Ammon's horn (tissue), 1 donor: ENCODE measurements around the gene FBXO21.
A peak's percentile ranks its signal among the peaks of the same experiment; 100 is the strongest.

Experiments used
- DNase-seq: peaks from one replicate; pipeline ENCODE4 v3.0.0-alpha.2; 2016; ENCODE audit warnings: low spot score

Gene FBXO21

DNA sequence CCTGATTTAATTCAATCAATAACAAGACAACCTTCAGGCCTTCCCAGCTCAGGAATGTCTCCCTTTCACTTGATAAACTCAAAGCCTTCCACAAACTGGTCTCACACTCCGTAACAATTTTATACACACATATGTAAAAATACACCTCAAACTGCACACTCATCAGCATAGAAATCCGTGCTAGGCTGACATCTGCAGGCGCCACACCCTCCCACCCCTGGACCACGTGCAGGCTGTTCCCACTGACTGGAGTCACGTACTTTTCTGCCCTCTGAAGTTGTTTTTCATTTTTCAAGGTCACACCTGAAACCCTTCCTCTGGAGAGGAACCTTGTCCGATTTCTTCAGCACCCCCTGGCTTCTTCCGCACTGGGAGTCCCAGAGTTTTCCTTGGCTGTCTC, 27.6 kb downstream of the FBXO21 start:
- DNase-seq: no peak

DNA sequence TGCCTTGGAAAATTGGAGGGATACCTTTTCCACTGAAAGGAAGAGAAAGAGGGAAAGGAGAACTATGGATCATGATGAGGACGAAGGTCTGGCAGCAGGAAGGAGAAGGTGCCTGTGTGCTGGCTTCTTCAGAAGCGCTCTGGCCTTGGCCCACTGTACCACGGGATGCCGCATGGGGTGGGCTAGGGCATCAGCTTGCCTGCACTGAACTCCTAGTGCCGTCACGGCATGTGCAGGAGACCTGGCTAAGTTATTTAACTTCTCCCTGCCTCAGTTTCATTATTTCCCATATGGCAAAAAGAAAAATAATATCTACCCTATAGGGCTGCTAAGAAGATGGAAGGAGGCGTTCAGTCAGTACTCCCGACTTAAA, 28.1 kb downstream of the FBXO21 start:
- no peak for DNase-seq

DNA sequence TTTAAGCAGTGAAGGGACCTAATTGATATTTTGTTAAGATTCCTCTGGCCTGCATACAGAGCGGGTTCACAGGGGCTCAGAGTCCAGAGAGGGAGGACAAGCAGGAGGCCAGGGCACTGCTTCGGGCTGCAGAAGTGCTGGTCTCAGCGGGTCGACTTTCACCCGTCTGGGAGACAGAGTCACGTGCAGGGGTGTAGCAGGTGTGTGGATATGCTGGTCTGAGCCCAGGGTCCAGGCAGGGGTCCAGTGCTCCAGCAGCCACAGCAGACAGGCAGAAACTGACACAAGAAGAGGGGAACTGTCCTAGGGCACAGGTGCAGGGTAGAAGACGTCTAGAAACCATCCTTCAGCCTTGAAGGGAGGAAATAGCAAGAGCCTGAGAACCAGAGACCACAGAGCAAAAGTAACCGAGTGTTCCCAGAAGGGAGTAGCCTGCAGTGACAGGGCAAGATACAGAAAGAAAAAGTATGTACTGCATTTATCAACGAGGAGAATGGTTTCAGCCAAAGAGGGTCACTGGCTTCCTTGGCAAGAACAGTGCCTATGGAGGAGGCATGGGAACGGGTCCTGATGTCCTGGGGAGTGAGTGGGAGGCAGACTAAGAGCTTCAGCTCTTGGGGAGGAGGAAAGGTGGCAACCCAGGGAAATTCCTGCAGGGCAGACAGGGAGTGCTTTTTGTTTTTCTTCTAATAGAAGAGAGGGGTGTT, 28.7 kb downstream of the FBXO21 start:
- DNase-seq: no peak

DNA sequence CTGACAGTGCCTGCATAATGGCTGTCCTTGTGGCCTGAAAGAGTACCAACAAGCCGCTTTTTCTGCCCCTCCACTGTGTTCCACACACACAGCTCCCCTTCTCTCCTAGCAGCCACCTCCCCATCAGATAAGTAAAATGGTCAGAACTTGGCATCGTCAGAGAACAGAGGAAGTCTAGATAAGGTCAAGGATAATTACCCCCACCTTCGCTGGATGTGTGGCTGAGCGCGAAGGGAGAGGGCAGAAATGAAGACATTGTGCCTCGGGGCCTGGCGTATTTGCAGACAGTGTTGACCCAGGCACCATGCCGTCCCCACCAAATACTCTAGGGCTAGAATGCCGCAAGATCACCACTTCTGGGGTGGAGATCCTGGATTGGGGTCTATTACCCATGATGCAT, 30.6 kb downstream of the FBXO21 start:
- no peak for DNase-seq

DNA sequence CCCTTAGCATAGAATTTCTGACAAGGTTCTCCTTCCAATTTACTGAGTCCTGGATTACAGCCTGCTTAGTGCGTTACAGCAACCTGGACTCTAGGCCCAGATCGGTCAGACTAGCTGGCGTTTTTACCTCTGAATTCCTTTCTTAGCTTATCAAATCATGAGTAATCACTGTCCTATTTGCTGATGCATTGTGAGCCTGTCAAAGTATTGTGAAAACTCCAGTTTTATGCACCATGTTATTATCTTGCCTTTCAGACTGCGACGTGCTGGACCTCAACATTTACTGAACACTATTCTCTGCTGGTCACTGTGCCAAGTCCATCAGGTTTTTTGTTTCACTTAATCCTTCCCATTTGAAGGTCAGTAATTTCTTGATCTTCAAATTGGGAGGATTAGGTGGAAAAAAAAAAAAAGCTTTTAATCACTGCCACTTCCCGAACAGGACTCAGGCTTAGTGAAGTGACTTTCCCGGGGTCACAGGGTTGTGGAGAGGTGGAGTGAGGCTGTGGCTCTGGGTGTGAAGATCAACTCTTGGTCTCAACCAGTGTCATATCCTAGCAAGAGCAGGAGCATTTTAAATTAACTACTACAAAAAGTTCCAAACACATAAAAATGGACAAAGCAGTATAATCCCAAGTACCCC, 31.2 kb downstream of the FBXO21 start:
- no peak for DNase-seq

DNA sequence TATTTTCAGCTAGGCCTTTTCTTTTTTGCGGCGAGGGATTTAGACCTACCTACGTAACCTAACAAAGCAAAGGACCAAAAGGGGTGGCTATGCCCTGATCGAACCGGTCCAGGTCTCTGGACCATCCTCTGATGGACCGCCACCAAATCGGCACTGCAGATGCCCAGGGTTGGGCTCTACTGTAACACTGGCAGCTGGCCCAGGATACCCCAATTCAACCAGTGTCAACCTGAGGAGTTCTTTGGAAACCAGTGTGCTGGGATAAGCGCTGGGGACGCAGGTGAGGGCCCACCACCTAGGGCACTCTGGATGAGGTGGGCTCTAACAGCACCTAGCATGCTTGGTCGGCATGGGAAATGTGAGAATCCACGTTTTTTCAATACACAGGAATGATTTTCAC, 32.2 kb downstream of the FBXO21 start:
- no peak for DNase-seq

DNA sequence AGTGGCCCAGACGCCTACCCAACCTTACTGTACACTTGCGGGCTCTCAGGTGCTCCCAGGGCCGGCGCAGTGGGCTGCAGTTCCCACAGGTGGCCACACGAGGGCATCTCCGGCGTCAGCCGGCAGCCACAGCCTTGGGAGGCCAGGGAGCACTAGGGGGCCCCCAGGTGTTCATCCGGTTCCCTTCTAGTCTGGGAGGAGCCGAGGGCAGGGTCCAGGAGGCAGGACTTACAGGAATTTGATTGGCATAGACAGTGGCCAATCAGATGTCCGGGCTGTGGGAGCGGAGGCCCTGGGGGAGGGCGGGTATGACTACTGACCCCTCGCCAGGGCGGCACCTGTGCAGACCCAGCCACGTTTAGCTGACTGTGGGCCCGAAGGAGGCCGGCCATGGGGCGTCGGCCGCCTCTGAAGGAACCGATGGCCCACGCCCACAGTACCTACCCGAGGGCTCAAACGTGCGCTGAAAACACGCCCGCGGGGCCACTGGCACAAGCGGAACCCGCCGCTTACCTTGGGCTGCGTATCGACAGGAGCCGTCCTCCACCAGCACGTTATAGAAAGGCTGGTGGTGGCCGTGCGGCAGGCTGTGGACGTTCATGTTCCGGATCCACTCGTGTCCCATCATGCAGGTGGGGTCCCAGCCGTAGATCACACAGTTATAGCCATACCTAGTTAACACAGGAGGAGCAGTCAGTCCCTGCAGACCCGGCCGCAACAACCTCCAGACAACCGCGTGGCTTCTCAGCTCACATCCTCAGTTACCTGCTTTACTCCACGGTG, 34.8 kb downstream of the FBXO21 start:
- no peak for DNase-seq

DNA sequence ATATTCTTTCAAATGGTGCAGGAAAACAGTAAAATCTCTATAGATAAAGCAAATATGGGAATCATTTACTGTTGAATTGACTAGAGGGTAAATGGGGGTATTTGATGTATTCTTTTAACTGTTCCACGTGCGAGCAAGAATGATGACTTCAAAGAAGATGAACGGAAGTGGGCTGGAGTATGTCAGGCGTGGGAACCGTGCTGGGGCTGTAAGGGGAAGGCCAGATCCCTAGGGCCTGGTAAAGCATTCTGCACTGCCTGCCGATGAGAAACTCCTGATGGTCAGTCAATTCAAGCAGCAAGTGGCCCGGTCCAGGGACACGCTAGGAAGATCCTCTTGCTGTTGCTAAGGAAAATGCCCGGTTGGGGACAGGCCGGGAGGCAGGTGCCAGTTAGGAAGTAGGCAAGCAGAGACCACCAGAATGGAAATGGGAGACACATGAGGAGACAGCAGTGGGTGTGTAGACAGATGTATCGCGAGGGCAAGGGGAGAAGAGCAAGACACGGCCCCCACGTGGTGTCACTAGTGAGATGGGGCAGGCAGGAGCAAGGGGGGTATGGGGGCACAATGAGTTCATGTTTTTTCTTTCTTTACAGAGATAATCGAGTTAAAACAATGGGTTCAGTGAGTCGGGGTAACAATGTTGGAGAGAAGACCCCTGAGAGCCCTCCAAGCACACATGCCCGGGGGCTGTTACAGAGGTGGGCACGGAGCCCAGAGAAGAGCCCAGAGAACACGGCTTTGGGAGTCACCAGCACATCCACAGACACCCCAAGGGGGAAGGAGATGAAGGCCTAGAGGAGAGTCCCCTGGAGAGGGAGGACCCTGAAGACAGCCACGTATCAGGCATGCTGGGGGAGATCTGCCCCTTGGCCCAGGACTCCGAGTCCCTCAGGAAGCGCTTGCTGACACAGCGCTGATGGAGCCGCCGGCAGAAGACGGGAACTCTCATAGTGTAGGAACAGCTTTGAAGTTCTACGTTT, 37.2 kb downstream of the FBXO21 start:
- no peak for DNase-seq

DNA sequence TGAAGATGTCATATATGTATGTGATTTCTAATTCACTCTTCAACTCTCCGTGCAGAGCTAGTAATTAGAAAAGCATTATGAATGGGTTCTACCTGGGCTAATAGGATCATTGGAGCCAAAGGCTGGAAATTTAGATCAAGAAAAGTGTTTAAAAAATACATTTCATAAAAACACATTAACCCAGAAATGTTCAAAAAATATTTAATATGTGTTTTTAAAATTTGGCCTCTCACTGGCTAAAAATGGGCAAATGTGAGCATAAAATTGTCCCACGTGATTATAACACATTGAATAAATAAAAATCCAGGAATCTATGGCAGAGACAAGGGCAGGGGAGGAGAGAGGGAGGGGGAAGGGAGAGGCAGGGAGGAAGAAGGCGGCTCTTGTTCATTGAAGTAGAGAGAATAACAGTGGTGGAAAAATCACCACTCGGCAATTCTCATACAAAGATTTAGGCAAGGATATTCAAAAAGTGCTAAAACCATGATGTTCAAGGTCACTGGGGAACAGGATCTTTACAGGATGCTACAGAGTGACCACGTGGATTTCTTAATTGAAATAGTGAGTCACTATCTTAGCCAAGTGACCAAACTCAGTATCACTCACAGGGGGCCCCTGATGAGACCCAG, 38.8 kb downstream of the FBXO21 start:
- no peak for DNase-seq

DNA sequence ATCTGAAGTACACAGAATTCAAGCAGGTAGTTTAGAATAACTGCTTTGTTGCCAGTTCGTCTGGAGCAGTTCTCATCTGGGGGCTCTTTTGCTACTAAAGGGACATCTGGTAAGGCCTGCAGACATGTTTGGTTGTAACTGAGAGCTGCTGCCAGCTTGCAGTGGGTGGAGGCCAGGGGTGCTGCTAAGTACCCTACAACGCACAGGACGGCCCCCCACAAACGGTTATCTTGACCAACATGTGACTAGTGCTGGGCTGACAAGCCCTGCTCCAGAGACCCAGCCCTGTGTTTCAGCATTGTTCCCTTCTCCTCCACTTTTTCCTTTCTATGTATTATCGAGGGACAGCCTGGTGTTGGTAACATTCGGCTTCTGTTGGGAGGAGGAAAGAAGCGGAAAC, 40.8 kb downstream of the FBXO21 start:
- no peak for DNase-seq

DNA sequence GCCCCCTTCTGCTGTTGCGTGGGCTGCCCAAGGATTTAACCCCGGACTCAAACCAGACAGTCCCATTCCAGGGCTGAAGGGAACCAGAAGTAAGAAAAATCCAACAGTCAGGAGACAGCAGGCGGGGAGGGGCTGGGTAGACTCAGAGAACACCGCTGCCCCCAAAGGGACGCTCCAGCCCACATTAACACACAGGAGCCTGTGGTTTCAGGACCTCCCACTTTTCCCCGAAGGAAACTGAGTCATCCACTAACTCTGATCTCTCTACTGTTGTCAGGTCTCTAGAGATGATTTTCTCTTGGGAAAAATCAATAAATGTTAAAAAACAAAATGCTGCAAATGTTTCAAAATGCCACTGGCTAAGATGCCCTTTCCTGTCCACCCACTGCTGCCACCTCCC, 41.6 kb downstream of the FBXO21 start:
- DNase-seq: no peak

DNA sequence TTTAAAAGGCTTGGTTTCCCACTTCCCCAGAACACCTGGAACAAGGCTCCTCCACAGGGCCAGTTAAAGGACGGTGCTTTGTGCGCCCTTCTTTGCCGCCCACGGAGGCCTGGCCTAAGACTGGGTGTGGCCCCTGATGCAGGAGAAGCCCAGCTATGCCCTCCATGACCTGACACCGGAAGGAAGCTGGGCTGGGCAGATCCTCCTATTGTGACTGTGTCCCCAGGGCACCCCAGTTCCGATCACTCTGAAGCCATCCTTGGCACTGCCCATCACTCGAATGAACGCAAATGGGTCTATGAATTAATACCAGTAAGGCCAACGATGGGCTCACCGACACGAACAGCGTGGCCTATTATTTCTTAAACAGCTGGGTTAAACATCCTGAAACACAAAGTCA, 42.6 kb downstream of the FBXO21 start:
- no peak for DNase-seq

DNA sequence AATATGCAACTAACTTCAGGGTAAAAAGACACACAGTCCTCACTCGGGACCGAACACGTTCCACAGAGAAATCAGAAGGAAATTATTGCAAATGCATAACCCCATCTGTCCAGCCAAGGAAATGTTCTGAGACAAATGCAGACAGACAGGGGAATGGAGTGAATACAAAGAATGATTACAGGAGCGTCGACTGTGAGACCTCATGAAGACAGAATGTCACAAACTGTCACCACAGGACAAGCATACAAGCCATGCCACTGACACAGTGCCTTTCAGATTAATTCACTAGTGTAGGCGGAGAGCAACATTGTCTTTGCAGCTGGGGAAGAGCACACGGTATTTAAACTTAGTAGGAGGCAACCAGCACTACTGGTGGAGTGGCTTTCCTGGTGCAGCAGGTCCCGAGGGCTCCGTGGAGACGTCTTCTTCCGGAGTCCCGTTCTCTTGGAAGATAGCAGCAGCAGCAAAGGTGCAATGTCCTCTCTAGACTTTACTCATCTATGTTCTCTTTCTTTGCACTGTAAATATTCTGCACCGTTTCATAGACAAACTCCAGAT, 44.6 kb downstream of the FBXO21 start:
- no peak for DNase-seq

DNA sequence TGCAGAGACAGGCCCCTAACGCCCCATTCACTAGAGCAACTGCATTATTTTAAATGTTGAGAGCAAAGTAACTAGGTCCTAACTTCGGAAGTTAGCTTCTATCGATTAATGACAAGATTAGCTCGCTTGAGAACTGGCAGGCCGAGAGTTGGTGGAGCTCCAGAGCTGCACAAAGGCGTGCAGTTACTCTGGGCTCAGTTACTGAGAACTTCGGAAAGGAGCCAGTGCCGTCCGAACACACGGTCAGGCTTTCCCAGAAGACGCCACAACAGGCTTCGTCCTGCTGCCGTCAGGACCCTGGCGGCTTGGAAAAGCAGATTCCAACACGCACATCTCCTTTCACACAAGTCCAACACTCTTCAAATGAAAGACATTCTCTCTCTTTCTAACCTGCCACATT, 45.7 kb downstream of the FBXO21 start:
- DNase-seq: peak; percentile 80

DNA sequence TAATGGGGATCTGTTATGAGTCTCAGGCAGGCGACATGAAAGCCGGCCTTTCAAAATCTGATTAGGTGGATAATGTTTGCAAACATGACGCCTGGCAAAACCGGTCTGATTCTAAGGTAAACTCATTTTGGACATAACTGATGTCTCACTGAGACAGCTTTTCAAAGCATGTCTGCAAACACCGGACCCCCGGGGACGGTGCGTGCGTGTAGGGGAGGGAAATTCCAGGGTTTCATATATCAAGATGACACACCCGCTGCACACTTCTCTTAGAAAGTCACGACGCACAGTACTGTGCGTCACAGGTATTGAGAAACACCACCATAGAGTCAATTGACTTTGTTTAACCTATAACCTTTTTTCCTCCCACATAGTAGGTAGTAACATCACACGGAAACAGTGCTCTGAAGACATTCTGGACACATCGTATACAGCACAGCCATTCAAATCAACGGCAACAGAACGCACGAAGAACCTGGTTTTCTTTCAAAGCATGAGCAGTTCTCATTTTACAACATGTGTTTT, 47.2 kb downstream of the FBXO21 start:
- no peak for DNase-seq

DNA sequence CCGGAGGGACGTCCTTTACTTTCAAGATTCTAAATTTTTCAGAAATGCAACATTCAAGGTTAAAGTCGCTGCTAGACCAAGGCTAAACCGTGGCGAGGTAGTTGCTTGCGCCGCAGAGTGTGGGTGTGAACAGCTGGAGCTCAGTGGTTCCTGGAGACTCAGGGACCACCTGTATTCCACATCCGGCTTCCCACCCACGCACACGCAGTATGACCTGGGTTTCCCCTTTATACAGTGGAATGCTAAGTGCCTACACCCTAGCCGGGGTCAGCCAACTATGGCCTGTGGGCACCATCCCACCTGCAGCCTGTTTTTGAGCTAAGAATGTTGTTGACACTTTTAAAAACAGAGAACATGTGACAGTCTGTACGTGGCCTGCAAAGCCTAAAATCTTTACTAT, 48.2 kb downstream of the FBXO21 start:
- DNase-seq: no peak

DNA sequence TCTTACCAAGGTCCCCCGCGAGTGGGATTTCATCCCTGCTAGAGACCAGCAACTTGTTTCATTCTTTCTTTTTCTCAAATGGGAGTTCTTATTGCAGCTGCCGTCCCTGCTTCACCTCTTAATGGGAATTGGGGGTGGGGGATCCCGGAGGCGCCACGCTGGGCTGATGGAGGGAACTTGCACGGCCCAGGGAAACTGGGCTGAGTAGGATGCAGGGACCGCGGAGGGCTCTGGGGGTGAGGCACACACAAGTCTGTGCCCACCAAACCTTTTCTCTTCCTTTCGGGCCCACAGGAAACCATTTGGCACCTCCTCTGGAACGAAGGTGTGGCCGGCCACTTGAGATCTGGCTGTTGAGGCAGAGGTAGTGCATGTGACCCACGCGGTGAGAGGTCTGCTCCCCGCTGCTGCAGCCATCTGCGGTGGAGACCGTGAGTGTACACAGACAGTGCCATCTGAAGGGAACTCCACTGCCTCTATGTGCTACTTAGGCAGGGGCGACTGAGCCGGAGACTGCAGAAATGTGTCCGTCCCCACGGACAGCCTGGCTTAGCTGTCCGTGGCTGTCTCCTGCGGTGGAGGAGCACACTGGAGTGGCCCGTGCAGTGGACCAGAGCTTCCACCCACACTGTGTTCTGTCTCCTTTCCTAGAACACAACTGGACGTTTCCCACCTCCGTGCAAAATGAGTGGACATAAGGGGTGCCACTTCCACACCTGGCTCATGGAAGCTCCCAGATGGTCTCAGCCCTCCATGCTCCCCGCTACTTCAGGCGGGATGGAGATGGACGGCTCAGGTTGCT, 49.0 kb downstream of the FBXO21 start:
- no peak for DNase-seq

DNA sequence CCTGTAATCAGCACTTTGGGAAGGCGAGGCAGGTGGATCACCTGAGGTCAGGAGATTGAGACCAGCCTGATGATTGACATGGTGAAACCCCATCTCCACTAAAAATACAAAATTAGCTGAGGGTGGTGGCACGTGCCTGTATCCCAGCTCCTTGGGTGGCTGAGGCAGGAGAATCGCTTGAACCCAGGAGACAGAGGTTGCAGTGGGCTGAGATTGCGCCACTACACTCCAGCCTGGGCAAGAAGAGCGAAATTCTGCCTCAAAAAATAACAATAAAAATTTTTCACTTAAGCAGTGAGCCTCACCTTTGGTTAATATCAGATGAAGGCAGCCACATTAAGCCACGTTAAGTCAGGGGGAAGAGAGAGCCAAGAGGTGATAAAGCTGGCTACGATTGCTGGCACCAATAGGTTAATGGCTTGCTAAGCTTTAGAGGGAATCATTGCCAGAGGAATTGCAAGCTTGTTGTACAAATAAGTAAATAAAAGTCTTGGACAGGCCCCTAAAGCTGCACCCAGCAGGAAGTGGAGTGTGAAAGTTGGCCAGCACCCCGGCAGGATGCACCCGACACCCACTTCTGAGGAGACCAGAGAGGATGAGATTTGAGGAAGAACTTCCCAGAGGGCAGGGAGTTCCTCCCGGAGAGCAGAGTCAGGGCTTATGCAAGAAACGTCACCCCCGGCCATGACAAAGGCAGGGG, 49.7 kb downstream of the FBXO21 start:
- DNase-seq: no peak

DNA sequence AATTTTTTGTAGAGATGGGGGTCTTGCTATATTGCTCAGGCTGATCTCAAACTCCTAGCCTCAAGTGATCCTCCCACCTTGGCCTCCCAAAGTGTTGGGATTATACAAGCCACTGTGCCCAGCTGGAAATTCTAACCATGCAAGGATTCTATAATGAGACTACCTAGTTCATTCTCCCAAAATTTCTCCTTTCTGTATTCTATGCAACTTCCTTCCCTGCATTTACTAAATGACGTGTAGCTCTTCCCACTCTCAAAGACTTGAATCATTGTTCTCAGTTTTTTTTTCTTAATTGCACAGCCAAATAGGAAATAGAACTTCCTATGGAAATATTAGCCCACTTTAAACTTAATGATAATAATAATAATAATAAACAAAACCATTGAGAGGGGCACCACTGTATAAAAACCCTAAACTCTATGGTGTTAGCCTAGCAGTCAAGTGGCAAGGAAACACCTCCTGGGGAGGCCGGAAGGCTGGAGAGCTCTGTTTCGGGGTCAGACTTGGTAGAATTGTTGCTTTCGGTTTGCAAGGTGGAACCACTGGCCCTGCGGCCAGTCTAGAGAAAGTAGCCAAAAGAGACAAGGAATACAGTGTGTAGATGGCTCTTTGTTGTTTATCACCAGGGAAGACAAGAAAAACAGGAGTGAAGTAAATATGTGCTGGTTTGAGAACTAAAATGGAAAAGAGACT, 51.1 kb downstream of the FBXO21 start:
- no peak for DNase-seq
